ENCODE data around the gene TCERG1L. TPM values are rescaled to one million over a fixed set of nuclear protein-coding genes. Genes with fewer than 3 reads are reported as not detected.

Gene TCERG1L
- polyA plus RNA-seq, 3 donors = not detected

- no peak overlapping the region for H3K27ac ChIP-seq (ENCODE audit: low read depth in 1 of 2, low read length in 2 of 2)
- no peak overlapping the region for H3K4me3 Mint-ChIP-seq
- intact Hi-C loops (cut with micrococcal nuclease) = no loop called here
- 94% methylated on average over 10 of the region's 12 CpGs for whole genome bisulfite sequencing (ENCODE audit: insufficient coverage)
- no peaks in the 10 kb centered on the region for H3K36me3 ChIP-seq (replicated peaks in 1 of 2; ENCODE audit: control insufficient read depth in 1 of 2, insufficient read depth in 2 of 2, low read length in 2 of 2)
- no peak overlapping the region for H3K4me2 ChIP-seq (replicated peaks; ENCODE audit: extremely low read depth, low read length, poor library complexity, severe bottlenecking)
- no peak for DNase-seq
- no peak overlapping the region for H3K4me3 ChIP-seq (replicated peaks in 1 of 3; ENCODE audit: low read depth in 2 of 3, low read length in 3 of 3)
- no peaks in the 10 kb centered on the region for H3K4me1 Mint-ChIP-seq
- H3K4me1 ChIP-seq (ENCODE audit: control insufficient read depth in 1 of 2, insufficient read depth in 2 of 2, low read length in 2 of 2) = no peaks in the 10 kb centered on the region
- H3K9ac ChIP-seq (ENCODE audit: insufficient read depth, low read length, poor library complexity, severe bottlenecking) = no peak overlapping the region
- H3K9me3 Mint-ChIP-seq = peaks cover 0 to 8% (median 7%) of the 10 kb centered on the region in 7 donors
- H3K27me3 Mint-ChIP-seq (ENCODE audit: low read depth in 3 of 3) = peaks cover 0 to 2% (median 2%) of the 10 kb centered on the region in 3 donors
- H3K27ac Mint-ChIP-seq = no peak overlapping the region
- H2AFZ ChIP-seq (ENCODE audit: insufficient read depth, low read depth, low read length, poor library complexity, severe bottlenecking) = no peak overlapping the region
- H3K27me3 ChIP-seq (ENCODE audit: control insufficient read depth in 2 of 2, insufficient read depth in 2 of 2, low read length in 2 of 2) = no peaks in the 10 kb centered on the region
- no peaks in the 10 kb centered on the region for H3K36me3 Mint-ChIP-seq
- no peaks in the 10 kb centered on the region for H4K20me1 ChIP-seq (ENCODE audit: insufficient read depth, low read length)
- no peaks in the 10 kb centered on the region for H3K9me3 ChIP-seq (replicated peaks in 1 of 2; ENCODE audit: control insufficient read depth in 1 of 2, insufficient read depth in 1 of 2, low read length in 2 of 2)
- H3K79me2 ChIP-seq (ENCODE audit: insufficient read depth, low read length) = no peaks in the 10 kb centered on the region
- no peak for TF ChIP-seq CTCF (IDR thresholded peaks at IDR 0.05)
Observed at GRCh38 chr10:131092386-131092785, 219.1 kb downstream of the TCERG1L start.

GRCh38 chr10:131091682-131092081 is 219.8 kb downstream of the TCERG1L start:
- intact Hi-C loops (cut with micrococcal nuclease) = no loop called here
- no peaks in the 10 kb centered on the region for H3K36me3 ChIP-seq (replicated peaks in 1 of 2; ENCODE audit: control insufficient read depth in 1 of 2, insufficient read depth in 2 of 2, low read length in 2 of 2)
- Mint-ChIP-seq H3K27ac (no peak overlapping the region), H3K9me3 (peaks cover 0 to 10% (median 7%) of the 10 kb centered on the region in 7 donors), H3K4me3 (no peak overlapping the region), H3K27me3 (ENCODE audit: low read depth in 3 of 3) (peaks cover 0 to 2% (median 2%) of the 10 kb centered on the region in 3 donors), H3K4me1 (no peaks in the 10 kb centered on the region), H3K36me3 (no peaks in the 10 kb centered on the region)
- H3K4me3 ChIP-seq (replicated peaks in 1 of 3; ENCODE audit: low read depth in 2 of 3, low read length in 3 of 3) = no peak overlapping the region
- H3K79me2 ChIP-seq (ENCODE audit: insufficient read depth, low read length) = no peaks in the 10 kb centered on the region
- no peaks in the 10 kb centered on the region for H3K9me3 ChIP-seq (replicated peaks in 1 of 2; ENCODE audit: control insufficient read depth in 1 of 2, insufficient read depth in 1 of 2, low read length in 2 of 2)
- no peaks in the 10 kb centered on the region for H4K20me1 ChIP-seq (ENCODE audit: insufficient read depth, low read length)
- H3K27ac ChIP-seq (ENCODE audit: low read depth in 1 of 2, low read length in 2 of 2) = no peak overlapping the region
- TF ChIP-seq CTCF (IDR thresholded peaks at IDR 0.05) = no peak
- WGBS (ENCODE audit: insufficient coverage) = 98% methylated on average over 6 of the region's 11 CpGs
- H3K9ac ChIP-seq (ENCODE audit: insufficient read depth, low read length, poor library complexity, severe bottlenecking) = no peak overlapping the region
- no peak overlapping the region for H2AFZ ChIP-seq (ENCODE audit: insufficient read depth, low read depth, low read length, poor library complexity, severe bottlenecking)
- no peak overlapping the region for H3K4me2 ChIP-seq (replicated peaks; ENCODE audit: extremely low read depth, low read length, poor library complexity, severe bottlenecking)
- DNase-seq = no peak
- H3K4me1 ChIP-seq (ENCODE audit: control insufficient read depth in 1 of 2, insufficient read depth in 2 of 2, low read length in 2 of 2) = no peaks in the 10 kb centered on the region
- no peaks in the 10 kb centered on the region for H3K27me3 ChIP-seq (ENCODE audit: control insufficient read depth in 2 of 2, insufficient read depth in 2 of 2, low read length in 2 of 2)
